ENCODE data around the gene NXN.

DNA sequence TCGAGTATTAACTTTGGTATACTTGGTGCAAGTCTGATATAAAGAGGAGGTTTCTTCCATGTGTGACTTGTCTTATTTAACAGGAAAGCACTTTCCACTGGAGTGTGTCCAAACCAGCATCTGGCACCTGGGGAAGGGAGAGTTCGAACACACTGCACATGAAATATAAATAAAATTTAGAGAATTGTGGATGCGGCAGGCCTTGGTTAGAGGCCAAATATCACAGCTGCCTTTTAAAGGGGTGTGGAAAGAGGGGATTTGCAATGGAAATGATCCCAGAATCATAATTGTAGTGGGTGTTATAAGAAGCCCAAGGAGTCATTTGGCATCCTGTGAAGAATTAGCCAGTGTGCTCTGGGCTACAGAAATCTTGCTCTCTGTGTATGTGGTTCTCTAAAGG lies 4.3 kb upstream of the NXN start:
- TF ChIP-seq YY1 (IDR thresholded peaks at IDR 0.05; ENCODE audit: insufficient read depth, insufficient read length) (no peak), SUZ12 (IDR thresholded peaks at IDR 0.05; ENCODE audit: extremely low read depth, insufficient read depth, insufficient read length) (no peak)

Data from NT2/D1 (cell line).